Keratinocyte (primary cell): Measurements from ENCODE around the gene HSPB9. TPM values are rescaled to one million over a fixed set of nuclear protein-coding genes. Genes with fewer than 3 reads are reported as not detected.

Experiments used
- DNase-seq: peaks from one replicate; pipeline ENCODE4 v3.0.0-alpha.2; 2011; ENCODE audit warnings: low read depth, missing footprints, low spot score
- FAIRE-seq: peaks from 2 replicates; lab custom pipeline; 2011; peaks lifted over from hg19 to GRCh38; lab: Jason Lieb, UNC
- H2AFZ ChIP-seq: 2 replicates; pipeline ENCODE4 v1.6.0; 2012; ENCODE audit warnings: low read length, control low read depth, inconsistent platforms; ENCODE audit not compliant: control insufficient read depth
- H3K27ac ChIP-seq: 2 replicates; pipeline ENCODE4 v1.5.1; 2011; ENCODE audit warnings: low read length; ENCODE audit not compliant: control insufficient read depth, insufficient read depth
- H3K27me3 ChIP-seq: 3 replicates; pipeline ENCODE4 v1.6.0; 2011; ENCODE audit warnings: low read length; ENCODE audit not compliant: control insufficient read depth, insufficient read depth; ENCODE audit errors: extremely low read depth
- H3K36me3 ChIP-seq, 2 experiments: 2 replicates in 1 of 2; 3 replicates in 1 of 2; pipeline ENCODE4 v1.5.1; 2011; ENCODE audit warnings: low read length in 2 of 2, mild to moderate bottlenecking in 1 of 2; ENCODE audit not compliant: control insufficient read depth in 2 of 2, insufficient read depth in 2 of 2; ENCODE audit errors: extremely low read depth in 1 of 2
- H3K4me1 ChIP-seq: 3 replicates; pipeline ENCODE4 v1.5.1; 2011; ENCODE audit warnings: low read length; ENCODE audit not compliant: control insufficient read depth, insufficient read depth; ENCODE audit errors: extremely low read depth
- H3K4me2 ChIP-seq: 3 replicates; pipeline ENCODE4 v1.6.0; 2011; ENCODE audit warnings: low read depth, low read length; ENCODE audit not compliant: control insufficient read depth, insufficient read depth; ENCODE audit errors: extremely low read depth
- H3K4me3 ChIP-seq, 3 experiments: fragments of 200-600 bp in 1 of 3; sonication (generic) in 1 of 3; 2 replicates in 2 of 3; 3 replicates in 1 of 3; pipeline ENCODE4 v1.5.1; 2011 to 2016; ENCODE audit warnings: low read length in 3 of 3, mild to moderate bottlenecking in 3 of 3, control low read depth in 2 of 3, inconsistent platforms in 1 of 3, low read depth in 1 of 3, mixed read lengths in 1 of 3, mixed run types in 1 of 3, moderate library complexity in 1 of 3; ENCODE audit not compliant: control insufficient read depth in 2 of 3, insufficient read depth in 2 of 3; ENCODE audit errors: extremely low read depth in 1 of 3
- H3K79me2 ChIP-seq: 2 replicates; pipeline ENCODE4 v1.6.0; 2012; ENCODE audit warnings: low read length; ENCODE audit not compliant: control insufficient read depth, insufficient read depth
- H3K9ac ChIP-seq: 3 replicates; pipeline ENCODE4 v1.6.0; 2011; ENCODE audit warnings: low read length; ENCODE audit not compliant: control insufficient read depth, insufficient read depth; ENCODE audit errors: extremely low read depth
- H3K9me1 ChIP-seq: 3 replicates; pipeline ENCODE4 v1.6.0; 2011; ENCODE audit warnings: low read length; ENCODE audit not compliant: control insufficient read depth, insufficient read depth; ENCODE audit errors: extremely low read depth
- H3K9me3 ChIP-seq: 2 replicates; pipeline ENCODE4 v1.5.1; 2012; ENCODE audit warnings: low read depth, low read length; ENCODE audit not compliant: control insufficient read depth
- H4K20me1 ChIP-seq: 3 replicates; pipeline ENCODE4 v1.6.0; 2011; ENCODE audit warnings: low read length; ENCODE audit not compliant: control insufficient read depth, insufficient read depth; ENCODE audit errors: extremely low read depth
- CTCF ChIP-seq, 3 experiments: IDR thresholded peaks in 1 of 3; conservative IDR thresholded peaks in 1 of 3; optimal IDR thresholded peaks in 1 of 3; 2 replicates in 2 of 3; 3 replicates in 1 of 3; pipeline versions ENCODE3 to v1.5.1; 2011; ENCODE audit warnings: low read length in 3 of 3, mild to moderate bottlenecking in 3 of 3, moderate library complexity in 2 of 3, control low read depth in 1 of 3, inconsistent platforms in 1 of 3; ENCODE audit not compliant: insufficient read depth in 2 of 3; ENCODE audit errors: extremely low read depth in 1 of 3
- EZH2 ChIP-seq: IDR thresholded peaks from one replicate; pipeline ENCODE4 v1.6.1; 2012; ENCODE audit warnings: inconsistent platforms, mild to moderate bottlenecking, low read length, moderate library complexity
- dilution Hi-C: fragments of 300-500 bp; cut with MboI; formaldehyde crosslinking; loops from one replicate; pipeline ENCODE4 v1.7.0; 2020; ENCODE audit warnings: low sequenced_read_pairs; ENCODE audit not compliant: extremely low pct_ligation_motif_present
- polyA plus RNA-seq, 5 experiments: library from polyadenylated mRNA; depleted of rRNA in 3 of 5; stranded (reverse) in 3 of 5; stranded (forward) in 1 of 5; unstranded in 1 of 5; fragments of >200 nt; gene quantifications; 1 replicate in 1 of 5; 2 replicates in 3 of 5; 3 replicates in 1 of 5; pipeline versions ENCODE4 v1.2.1 to v1.2.3, GENCODE V29; 2011 to 2012; ENCODE audit warnings: missing spikeins in 2 of 5, low read depth in 1 of 5, low replicate concordance in 1 of 5

HSPB9 gene
- polyA plus RNA-seq, 1 donor (not counting 4 experiments of a cell fraction or from before 2014, with no cell fraction given) = not detected

GRCh38 chr17:42169351-42169750 is 46.7 kb downstream of the HSPB9 start:
- Histone ChIP-seq H3K9me3 (no peaks in the 10 kb centered on the region), H3K36me3 (no peaks in the 10 kb centered on the region), H3K9me1 (no peaks in the 10 kb centered on the region), H3K27ac (no peak overlapping the region), H3K4me1 (peaks cover 3% of the 10 kb centered on the region), H2AFZ (no peak overlapping the region), H3K9ac (no peak overlapping the region), H3K27me3 (peaks cover 15% of the 10 kb centered on the region), H3K4me2 (no peak overlapping the region), H3K79me2 (no peaks in the 10 kb centered on the region), H3K4me3 (no peak overlapping the region), H4K20me1 (no peaks in the 10 kb centered on the region)
- no peak for TF ChIP-seq EZH2
- TF ChIP-seq CTCF (optimal IDR thresholded peaks at IDR 0.05 in 1 of 3, IDR thresholded peaks at IDR 0.05 in 1 of 3, conservative IDR thresholded peaks at IDR 0.05 in 1 of 3; ENCODE audit: extremely low read depth in 1 of 3, insufficient read depth in 2 of 3, low read length in 3 of 3) = no peak
- no peak for DNase-seq
- dilution Hi-C loops = no loop called here
- no peak for FAIRE-seq

GRCh38 chr17:42171831-42172230 is 49.2 kb downstream of the HSPB9 start:
- Histone ChIP-seq H3K9ac (no peak overlapping the region), H4K20me1 (no peaks in the 10 kb centered on the region), H3K4me2 (no peak overlapping the region), H3K36me3 (no peaks in the 10 kb centered on the region), H3K9me1 (no peaks in the 10 kb centered on the region), H2AFZ (no peak overlapping the region), H3K27me3 (peaks cover 15% of the 10 kb centered on the region), H3K27ac (no peak overlapping the region), H3K4me3 (no peak overlapping the region), H3K79me2 (no peaks in the 10 kb centered on the region), H3K4me1 (peaks cover 3% of the 10 kb centered on the region), H3K9me3 (no peaks in the 10 kb centered on the region)
- TF ChIP-seq CTCF (optimal IDR thresholded peaks at IDR 0.05 in 1 of 3, IDR thresholded peaks at IDR 0.05 in 1 of 3, conservative IDR thresholded peaks at IDR 0.05 in 1 of 3; ENCODE audit: extremely low read depth in 1 of 3, insufficient read depth in 2 of 3, low read length in 3 of 3) (peak in 2 of 3 experiments; percentile 16 to 32), EZH2 (no peak)
- DNase-seq (no peak), FAIRE-seq (no peak)
- dilution Hi-C loops = no loop called here

Other genes starting within 250 kb of the HSPB9 start
- gene ACLY, start 203.9 kb upstream of the HSPB9 start, polyA plus RNA-seq = 310 to 444 TPM (median 363 TPM) in 3 replicates
- gene ODAD4, start 192.2 kb upstream of the HSPB9 start, polyA plus RNA-seq = 0.07 to 0.20 TPM (median 0.17 TPM) in 3 replicates
- gene CNP, start 156.0 kb upstream of the HSPB9 start, polyA plus RNA-seq = 32.4 to 37.8 TPM (median 37.2 TPM) in 3 replicates
- gene DNAJC7, start 105.4 kb upstream of the HSPB9 start, polyA plus RNA-seq = 55.3 to 82.5 TPM (median 67.4 TPM) in 3 replicates
- gene NKIRAS2, start 102.7 kb upstream of the HSPB9 start, polyA plus RNA-seq = 24.7 to 35.2 TPM (median 26.3 TPM) in 3 replicates
- 0.06 to 0.26 TPM (median 0.12 TPM) in 3 replicates for gene C17orf113, start 72.2 kb upstream of the HSPB9 start, polyA plus RNA-seq
- 0.03 to 0.13 TPM (median 0.09 TPM) in 3 replicates for gene ZNF385C, start 24.3 kb upstream of the HSPB9 start, polyA plus RNA-seq
- gene DHX58, start 10.1 kb upstream of the HSPB9 start, polyA plus RNA-seq = 5.2 to 8.8 TPM (median 6.1 TPM) in 3 replicates
- gene KAT2A, start 1.4 kb upstream of the HSPB9 start, polyA plus RNA-seq = 26.1 to 42.0 TPM (median 28.2 TPM) in 3 replicates
- gene RAB5C, start 32.2 kb downstream of the HSPB9 start, polyA plus RNA-seq = 162 to 205 TPM (median 190 TPM) in 3 replicates
- not detected in 3 replicates for gene KCNH4, start 58.3 kb downstream of the HSPB9 start, polyA plus RNA-seq
- not detected in 3 replicates for gene HCRT, start 62.6 kb downstream of the HSPB9 start, polyA plus RNA-seq
- gene GHDC, start 71.7 kb downstream of the HSPB9 start, polyA plus RNA-seq = 2.7 to 4.7 TPM (median 4.4 TPM) in 3 replicates
- 10.9 to 16.1 TPM (median 12.4 TPM) in 3 replicates for gene STAT5B, start 153.6 kb downstream of the HSPB9 start, polyA plus RNA-seq
- 0.28 to 0.53 TPM (median 0.51 TPM) in 3 replicates for gene STAT5A, start 165.7 kb downstream of the HSPB9 start, polyA plus RNA-seq